SK-N-MC (cell line): ENCODE measurements around the gene PRPF6.
"Not testable (repeated sequence)": the region's sequence is repeated elsewhere in the genome, so short reads cannot be mapped to it uniquely, and the experiment has no call there.

Experiments used
- DNase-seq: peaks from one replicate; pipeline ENCODE4 v3.0.0-alpha.2; 2011; ENCODE audit warnings: low read depth, low spot score
- H3K27ac ChIP-seq: fragments of 200-600 bp; sonication (generic); 2 replicates; pipeline ENCODE4 v1.5.1; 2016; ENCODE audit warnings: mixed run types
- H3K36me3 ChIP-seq: fragments of 200-600 bp; sonication (generic); 2 replicates; pipeline ENCODE4 v1.6.1; 2017; ENCODE audit warnings: antibody characterized with exemption, low read length, mixed read lengths; ENCODE audit not compliant: insufficient read depth
- H3K4me3 ChIP-seq: fragments of 200-600 bp; sonication (generic); 2 replicates; pipeline ENCODE4 v1.5.1; 2016
- H3K9ac ChIP-seq: fragments of 200-600 bp; sonication (generic); 2 replicates; pipeline ENCODE4 v1.8.0; 2017; ENCODE audit warnings: mixed run types, mixed read lengths; ENCODE audit not compliant: insufficient read length
- H3K9me3 ChIP-seq: fragments of 200-600 bp; sonication (generic); 2 replicates; pipeline ENCODE4 v1.6.1; 2017; ENCODE audit warnings: low read depth, mild to moderate bottlenecking, antibody characterized with exemption, low read length, moderate library complexity, mixed read lengths
- EZH2 ChIP-seq: fragments of 200-600 bp; sonication (generic); IDR thresholded peaks from one replicate; pipeline ENCODE4 v1.6.1; 2017; ENCODE audit warnings: antibody characterized with exemption
- FOXP2 ChIP-seq: optimal IDR thresholded peaks from 2 replicates; pipeline ENCODE3; 2011; ENCODE audit warnings: mild to moderate bottlenecking, moderate library complexity; ENCODE audit not compliant: insufficient read depth; ENCODE audit errors: extremely low read length, control extremely low read depth
- POLR2AphosphoS5 ChIP-seq: IDR thresholded peaks from 2 replicates; pipeline ENCODE4 v1.6.1; 2012; ENCODE audit warnings: mild to moderate bottlenecking, low read depth, low read length, borderline replicate concordance

Gene PRPF6

DNA sequence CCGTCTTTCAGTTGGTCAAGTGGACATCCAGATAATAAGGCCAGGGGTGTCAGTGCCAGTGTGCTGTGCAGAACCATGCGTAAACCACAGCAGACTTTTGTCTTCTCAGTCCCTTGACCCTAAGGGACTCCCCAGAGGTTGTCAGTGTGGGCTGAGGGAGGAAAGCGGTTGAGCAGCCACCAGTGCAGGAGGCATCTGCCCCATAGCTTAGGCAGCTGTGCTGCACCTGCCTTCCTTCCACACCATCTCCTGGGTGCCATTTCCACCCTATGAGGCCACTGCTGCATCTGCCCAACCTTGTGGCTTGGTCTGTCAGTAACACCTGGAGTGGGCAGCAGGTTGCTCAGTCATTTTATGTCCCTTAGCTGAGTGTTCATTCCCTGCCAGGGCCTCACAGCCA is 26.0 kb downstream of the PRPF6 start:
- H3K36me3 ChIP-seq = peaks cover 55% of the 10 kb centered on the region
- TF ChIP-seq FOXP2 (no peak), POLR2AphosphoS5 (no peak), EZH2 (no peak)
- no peaks in the 10 kb centered on the region for H3K9me3 ChIP-seq
- no peak overlapping the region for H3K27ac ChIP-seq
- no peak overlapping the region for H3K4me3 ChIP-seq
- no peak for DNase-seq
- H3K9ac ChIP-seq = no peak overlapping the region

GRCh38 chr20:64009811-64010387 is 29.0 kb downstream of the PRPF6 start:
- TF ChIP-seq EZH2 (no peak), FOXP2 (no peak), POLR2AphosphoS5 (no peak)
- Histone ChIP-seq H3K27ac (peak overlapping the region; percentile 62; the same call in 1 of the 2 replicates), H3K9ac (no peak overlapping the region), H3K4me3 (no peak overlapping the region), H3K9me3 (no peaks in the 10 kb centered on the region), H3K36me3 (peaks cover 61% of the 10 kb centered on the region)
- DNase-seq = no peak

- Histone ChIP-seq H3K36me3 (peaks cover 64% of the 10 kb centered on the region), H3K9me3 (no peaks in the 10 kb centered on the region), H3K27ac (peak overlapping the region; percentile 62; the same call in 1 of the 2 replicates), H3K9ac (no peak overlapping the region), H3K4me3 (no peak overlapping the region)
- DNase-seq = no peak
- TF ChIP-seq EZH2 (no peak), FOXP2 (no peak), POLR2AphosphoS5 (no peak)
Observed at GRCh38 chr20:64010711-64011237, 29.8 kb downstream of the PRPF6 start.

DNA sequence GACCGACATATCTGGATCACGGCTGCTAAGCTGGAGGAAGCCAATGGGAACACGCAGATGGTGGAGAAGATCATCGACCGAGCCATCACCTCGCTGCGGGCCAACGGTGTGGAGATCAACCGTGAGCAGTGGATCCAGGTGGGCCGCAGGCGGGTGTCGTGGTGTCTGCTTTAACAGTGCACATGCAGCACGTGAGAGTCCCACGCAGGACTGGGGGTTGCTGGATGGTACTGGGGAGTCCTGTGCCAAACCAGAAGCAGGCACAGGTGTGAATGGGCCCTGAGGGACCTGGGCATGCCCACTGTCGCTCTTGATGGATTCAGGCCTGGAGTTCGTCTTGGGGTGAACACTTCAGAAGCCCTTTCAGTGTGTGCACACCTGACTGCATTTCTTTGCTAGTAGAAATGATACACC is 30.4 kb downstream of the PRPF6 start:
- Histone ChIP-seq H3K36me3 (peaks cover 66% of the 10 kb centered on the region), H3K9ac (no peak overlapping the region), H3K9me3 (no peaks in the 10 kb centered on the region), H3K4me3 (no peak overlapping the region), H3K27ac (no peak overlapping the region)
- no peak for DNase-seq
- TF ChIP-seq POLR2AphosphoS5 (no peak), FOXP2 (no peak), EZH2 (no peak)

- H3K36me3 ChIP-seq = peaks cover 65% of the 10 kb centered on the region
- not testable (repeated sequence) for DNase-seq, H3K9ac ChIP-seq, H3K27ac ChIP-seq, H3K4me3 ChIP-seq, H3K9me3 ChIP-seq
Observed at GRCh38 chr20:64012385-64013154, 31.6 kb downstream of the PRPF6 start.

GRCh38 chr20:64015635-64016034 is 34.7 kb downstream of the PRPF6 start:
- TF ChIP-seq EZH2 (no peak), POLR2AphosphoS5 (no peak), FOXP2 (no peak)
- Histone ChIP-seq H3K4me3 (no peak overlapping the region), H3K27ac (no peak overlapping the region), H3K36me3 (peaks cover 63% of the 10 kb centered on the region), H3K9me3 (no peaks in the 10 kb centered on the region), H3K9ac (no peak overlapping the region)
- no peak for DNase-seq

- no peak overlapping the region for H3K4me3 ChIP-seq
- no peak for DNase-seq
- H3K9me3 ChIP-seq = no peaks in the 10 kb centered on the region
- H3K9ac ChIP-seq = no peak overlapping the region
- H3K27ac ChIP-seq = no peak overlapping the region
- TF ChIP-seq FOXP2 (no peak), POLR2AphosphoS5 (no peak), EZH2 (no peak)
- H3K36me3 ChIP-seq = peaks cover 69% of the 10 kb centered on the region
Observed at GRCh38 chr20:64021124-64021975, 40.4 kb downstream of the PRPF6 start.
